Fibroblast of mammary gland (primary cell): ENCODE data around the gene E2F1.
A peak's percentile ranks its signal among the peaks of the same experiment; 100 is the strongest.

Source experiments
- DNase-seq: peaks from one replicate; pipeline ENCODE4 v3.0.0-alpha.2; 2010; ENCODE audit warnings: low read depth
- H3K4me3 ChIP-seq: 2 replicates; pipeline ENCODE4 v1.5.1; 2011; ENCODE audit warnings: low read depth, mild to moderate bottlenecking, low read length, moderate library complexity; ENCODE audit not compliant: control insufficient read depth
- TF ChIP-seq, protein P1 (sequence below): conservative IDR thresholded peaks from 2 replicates; pipeline ENCODE4 v1.5.1; 2011; ENCODE audit warnings: low read depth, low read length, inconsistent platforms; ENCODE audit not compliant: control insufficient read depth, insufficient read depth

The E2F1 gene

GRCh38 chr20:33666293-33667244 is 19.6 kb downstream of the E2F1 start, which contains the start of gene ACTL10:
Gene ACTL10, plus strand, starts transcription at chr20:33666943. Its CDS starts 555 bp downstream, at chr20:33667498.
- TF ChIP-seq, protein P1, sequence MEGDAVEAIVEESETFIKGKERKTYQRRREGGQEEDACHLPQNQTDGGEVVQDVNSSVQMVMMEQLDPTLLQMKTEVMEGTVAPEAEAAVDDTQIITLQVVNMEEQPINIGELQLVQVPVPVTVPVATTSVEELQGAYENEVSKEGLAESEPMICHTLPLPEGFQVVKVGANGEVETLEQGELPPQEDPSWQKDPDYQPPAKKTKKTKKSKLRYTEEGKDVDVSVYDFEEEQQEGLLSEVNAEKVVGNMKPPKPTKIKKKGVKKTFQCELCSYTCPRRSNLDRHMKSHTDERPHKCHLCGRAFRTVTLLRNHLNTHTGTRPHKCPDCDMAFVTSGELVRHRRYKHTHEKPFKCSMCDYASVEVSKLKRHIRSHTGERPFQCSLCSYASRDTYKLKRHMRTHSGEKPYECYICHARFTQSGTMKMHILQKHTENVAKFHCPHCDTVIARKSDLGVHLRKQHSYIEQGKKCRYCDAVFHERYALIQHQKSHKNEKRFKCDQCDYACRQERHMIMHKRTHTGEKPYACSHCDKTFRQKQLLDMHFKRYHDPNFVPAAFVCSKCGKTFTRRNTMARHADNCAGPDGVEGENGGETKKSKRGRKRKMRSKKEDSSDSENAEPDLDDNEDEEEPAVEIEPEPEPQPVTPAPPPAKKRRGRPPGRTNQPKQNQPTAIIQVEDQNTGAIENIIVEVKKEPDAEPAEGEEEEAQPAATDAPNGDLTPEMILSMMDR, result peak; percentile 33
- peak; percentile 98 for DNase-seq

GRCh38 chr20:33664762-33665144 is 21.4 kb downstream of the E2F1 start:
- TF ChIP-seq, protein P1, result no peak
- DNase-seq, result peak; percentile 28
- no peak overlapping the region for H3K4me3 ChIP-seq

More at GRCh38 chr20:33666293-33667244, 19.6 kb downstream of the E2F1 start, which contains the start of gene ACTL10:
- peak within 1 kb of the TSS; percentile 45 for H3K4me3 ChIP-seq

- no peak for DNase-seq
Observed at GRCh38 chr20:33664085-33664761, 22.0 kb downstream of the E2F1 start.

GRCh38 chr20:33663161-33664084 is 22.8 kb downstream of the E2F1 start:
- peak overlapping the region; percentile 69 for H3K4me3 ChIP-seq
- TF ChIP-seq, protein P1, result no peak
- DNase-seq, result peak; percentile 48

More at GRCh38 chr20:33664085-33664761, 22.0 kb downstream of the E2F1 start:
- TF ChIP-seq, protein P1, result no peak
- H3K4me3 ChIP-seq, result peak overlapping the region; percentile 69

GRCh38 chr20:33662172-33662571 is 24.0 kb downstream of the E2F1 start, which contains the start of gene C20orf144:
Gene C20orf144, plus strand, starts transcription at chr20:33662327. Its CDS starts 19 bp downstream, at chr20:33662346.
- TF ChIP-seq, protein P1, result no peak
- peak within 1 kb of the TSS; percentile 69 for H3K4me3 ChIP-seq
- DNase-seq, result no peak

DNA sequence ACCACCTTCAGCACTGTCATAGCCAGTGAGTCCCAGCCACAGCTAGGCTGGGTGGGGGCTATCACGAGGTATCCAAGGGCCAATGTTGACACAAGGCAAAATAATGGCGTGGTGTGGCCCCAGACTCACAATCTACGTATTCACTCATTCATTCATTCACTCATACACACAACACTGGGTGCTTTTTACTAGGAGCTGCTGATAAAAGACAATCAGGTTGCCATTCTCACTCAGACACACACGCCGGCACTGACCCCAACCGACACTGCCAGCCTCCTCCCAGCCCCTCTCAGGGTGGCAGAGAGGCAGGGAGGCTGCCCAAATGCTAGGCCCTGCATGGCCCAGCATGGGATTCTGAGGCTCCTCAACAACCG is 25.5 kb downstream of the E2F1 start:
- TF ChIP-seq, protein P1, result no peak
- no peak overlapping the region for H3K4me3 ChIP-seq
- DNase-seq, result no peak
